A549 (cell line): Measurements from ENCODE around the gene DOK6. TPM values are rescaled to one million over a fixed set of nuclear protein-coding genes. Genes with fewer than 3 reads are reported as not detected.

Experiments
- ATAC-seq, 2 experiments: fragments of 200-7000 bp in 1 of 2; fragments of >200 bp in 1 of 2; cut with Nextera tagmentation in 1 of 2; cut with Tn5 transposase in 1 of 2; 3 replicates each; pipeline versions ENCODE4 v1.8.0 to v1.9.1; 2018 to 2020; ENCODE audit warnings: mild to moderate bottlenecking in 1 of 2, moderate library complexity in 1 of 2
- CTCF ChIA-PET: fragments of 300-600 bp; sonication (Branson Sonifier 250); formaldehyde crosslinking; extraction: SDS; loops from one replicate; lab custom pipeline; 2021; ENCODE audit warnings: antibody characterized with exemption, inconsistent platforms; lab: Yijun Ruan, JAX
- POLR2A ChIA-PET: fragments of 350-600 bp; formaldehyde crosslinking; extraction: SDS; loops from one replicate; lab custom pipeline; 2021; ENCODE audit warnings: antibody characterized with exemption, inconsistent platforms; lab: Yijun Ruan, JAX
- DNase-seq, 2 experiments: peaks; one replicate each; pipeline versions ENCODE4 v3.0.0 to v3.0.0-alpha.2; 2011 to 2016; ENCODE audit warnings: low read depth in 1 of 2, low spot score in 1 of 2
- FAIRE-seq: peaks from 2 replicates; lab custom pipeline; 2011; peaks lifted over from hg19 to GRCh38; lab: Jason Lieb, UNC
- H3K27ac ChIP-seq, 2 experiments: fragments of >200 bp; sonication (Bioruptor Twin); formaldehyde crosslinking; 3 replicates each; pipeline ENCODE4 v1.5.1; 2016 to 2017
- H3K4me1 ChIP-seq: fragments of >200 bp; sonication (Bioruptor Twin); formaldehyde crosslinking; 3 replicates; pipeline ENCODE4 v1.6.1; 2016
- H3K4me2 ChIP-seq: fragments of >200 bp; sonication (Bioruptor Twin); formaldehyde crosslinking; 3 replicates; pipeline ENCODE4 v1.6.1; 2016
- H3K4me3 ChIP-seq: fragments of >200 bp; sonication (Bioruptor Twin); formaldehyde crosslinking; 3 replicates; pipeline ENCODE4 v1.5.1; 2016
- H3K9me3 ChIP-seq: fragments of >200 bp; sonication (Bioruptor Twin); formaldehyde crosslinking; 3 replicates; pipeline ENCODE4 v1.6.1; 2016
- BCL3 ChIP-seq: fragments of >200 bp; sonication (Bioruptor Twin); formaldehyde crosslinking; IDR thresholded peaks from 3 replicates; pipeline ENCODE4 v1.6.1; 2016
- CHD2 ChIP-seq: fragments of 150-350 bp; IDR thresholded peaks from 2 replicates; pipeline ENCODE4 v1.6.1; 2014; ENCODE audit warnings: low read length; ENCODE audit not compliant: partially characterized antibody
- E2F6 ChIP-seq: IDR thresholded peaks from 2 replicates; pipeline ENCODE4 v1.6.1; 2012; ENCODE audit warnings: low read depth, borderline replicate concordance
- EHF ChIP-seq: fragments of 250-450 bp; sonication (Bioruptor Pico); IDR thresholded peaks from 2 replicates; pipeline ENCODE4 v1.5.0; 2020; ENCODE audit warnings: mild to moderate bottlenecking
- ESRRA ChIP-seq: fragments of 150-350 bp; IDR thresholded peaks from 2 replicates; pipeline ENCODE4 v1.6.1; 2014; ENCODE audit warnings: mild to moderate bottlenecking, low read length, borderline replicate concordance
- FOSL2 ChIP-seq, 2 experiments: fragments of 450-650 bp in 1 of 2; fragments of >200 bp in 1 of 2; sonication (Bioruptor Twin) in 1 of 2; formaldehyde crosslinking; IDR thresholded peaks; 2 replicates each; pipeline versions ENCODE4 v1.5.0 to v1.6.1; 2016 to 2020; ENCODE audit warnings: mild to moderate bottlenecking in 1 of 2, moderate library complexity in 1 of 2
- FOXS1 ChIP-seq: fragments of 250-450 bp; sonication (Bioruptor Pico); IDR thresholded peaks from 2 replicates; pipeline ENCODE4 v1.5.0; 2020; ENCODE audit warnings: mild to moderate bottlenecking, moderate library complexity
- GATA3 ChIP-seq: IDR thresholded peaks from 2 replicates; pipeline ENCODE4 v1.6.1; 2012; ENCODE audit warnings: borderline replicate concordance
- HDAC2 ChIP-seq: fragments of 200-600 bp; sonication (generic); IDR thresholded peaks from 2 replicates; pipeline ENCODE4 v1.6.1; 2016
- HES2 ChIP-seq: fragments of >200 bp; sonication (Bioruptor Twin); formaldehyde crosslinking; IDR thresholded peaks from 2 replicates; pipeline ENCODE4 v1.6.1; 2016
- HOXB13 ChIP-seq: fragments of 250-450 bp; sonication (Bioruptor Pico); IDR thresholded peaks from 2 replicates; pipeline ENCODE4 v1.5.0; 2020; ENCODE audit warnings: low read depth, mild to moderate bottlenecking, moderate library complexity
- JUN ChIP-seq, 2 experiments: fragments of >200 bp; sonication (Bioruptor Twin); formaldehyde crosslinking; IDR thresholded peaks; 2 replicates in 1 of 2; 3 replicates in 1 of 2; pipeline ENCODE4 v1.6.1; 2016 to 2017
- MYC ChIP-seq: IDR thresholded peaks from 2 replicates; pipeline ENCODE4 v1.6.1; 2012; ENCODE audit warnings: mild to moderate bottlenecking, inconsistent platforms, low read length, improper control_type of control experiment, borderline replicate concordance
- PBX3 ChIP-seq: IDR thresholded peaks from 2 replicates; pipeline ENCODE4 v1.6.1; 2012
- POLR2A ChIP-seq: IDR thresholded peaks from 2 replicates; pipeline ENCODE4 v1.6.1; 2012; ENCODE audit warnings: mild to moderate bottlenecking, low read length
- POLR2AphosphoS2 ChIP-seq: conservative IDR thresholded peaks from 2 replicates; pipeline ENCODE4 v1.6.1; 2012; ENCODE audit warnings: low read length, improper control_type of control experiment, inconsistent platforms
- RARB ChIP-seq: fragments of 250-450 bp; sonication (Bioruptor Pico); IDR thresholded peaks from 2 replicates; pipeline ENCODE4 v1.8.0; 2021; ENCODE audit warnings: mild to moderate bottlenecking, moderate library complexity
- RCOR1 ChIP-seq: fragments of 150-350 bp; IDR thresholded peaks from 2 replicates; pipeline ENCODE4 v1.6.1; 2014; ENCODE audit warnings: antibody characterized with exemption, low read length, low read depth
- RFX5 ChIP-seq: fragments of 450-650 bp; IDR thresholded peaks from 2 replicates; pipeline ENCODE4 v1.7.1; 2014; ENCODE audit warnings: antibody characterized with exemption, mild to moderate bottlenecking, moderate library complexity
- RNF2 ChIP-seq: fragments of 200-600 bp; sonication (generic); IDR thresholded peaks from 2 replicates; pipeline ENCODE4 v1.6.1; 2016; ENCODE audit warnings: low read depth, mild to moderate bottlenecking, antibody characterized with exemption, moderate library complexity, borderline replicate concordance
- SMC3 ChIP-seq: fragments of >200 bp; sonication (Bioruptor Twin); formaldehyde crosslinking; IDR thresholded peaks from 3 replicates; pipeline ENCODE4 v1.6.1; 2018; ENCODE audit warnings: inconsistent platforms
- SREBF2 ChIP-seq: fragments of 450-650 bp; IDR thresholded peaks from 2 replicates; pipeline ENCODE4 v1.6.1; 2014; ENCODE audit warnings: mild to moderate bottlenecking, moderate library complexity
- TP53 ChIP-seq: fragments of 250-450 bp; sonication (Bioruptor Pico); IDR thresholded peaks from 2 replicates; pipeline ENCODE4 v1.5.0; 2021; ENCODE audit warnings: mild to moderate bottlenecking, moderate library complexity
- USF2 ChIP-seq: fragments of 450-650 bp; IDR thresholded peaks from 2 replicates; pipeline ENCODE4 v1.6.1; 2014; ENCODE audit warnings: antibody characterized with exemption
- ZC3H11A ChIP-seq: fragments of 450-650 bp; IDR thresholded peaks from 2 replicates; pipeline ENCODE4 v1.6.1; 2014; ENCODE audit warnings: antibody characterized with exemption, mild to moderate bottlenecking
- ZFP36 ChIP-seq: fragments of 450-650 bp; IDR thresholded peaks from 2 replicates; pipeline ENCODE4 v1.6.1; 2014; ENCODE audit warnings: borderline replicate concordance; ENCODE audit not compliant: partially characterized antibody
- WGBS: methylation state at CpG from one replicate; pipeline ENCODE4 v1.1.6; 2017; ENCODE audit errors: missing lambda C conversion rate; 5-methylcytosine and 5-hydroxymethylcytosine counted together
- polyA plus RNA-seq, 4 experiments: library from polyadenylated mRNA; depleted of rRNA in 3 of 4; stranded (reverse); fragments of >200 nt; fragmentation: RNase III in 1 of 4; extraction: RNeasy Plus Mini Kit Qiagen cat#74134 plus additional on column Dnase treatment in 1 of 4; gene quantifications; 2 replicates in 3 of 4; 3 replicates in 1 of 4; pipeline ENCODE4 v1.2.3, GENCODE V29; 2011 to 2017

Gene DOK6
- polyA plus RNA-seq, 2 of the 4 experiments (the other 2 are of a cell fraction): not detected

- no peak for TF ChIP-seq BCL3
- no peak for TF ChIP-seq HOXB13
- no peak for TF ChIP-seq FOXS1
- TF ChIP-seq SREBF2: no peak
- TF ChIP-seq GATA3: no peak
- TF ChIP-seq ESRRA: no peak
- TF ChIP-seq POLR2AphosphoS2: no peak
- no peak for TF ChIP-seq JUN (IDR thresholded peaks at IDR 0.05)
- TF ChIP-seq RFX5: no peak
- no peak for TF ChIP-seq CHD2
- TF ChIP-seq TP53 (CRISPR knock-in tag): no peak
- TF ChIP-seq ZC3H11A: no peak
- Histone ChIP-seq H3K4me3 (no peak overlapping the region), H3K9me3 (no peaks in the 10 kb centered on the region), H3K27ac (no peak overlapping the region), H3K4me1 (no peaks in the 10 kb centered on the region), H3K4me2 (no peak overlapping the region)
- ATAC-seq (no peak), DNase-seq (no peak), FAIRE-seq (no peak)
- ChIA-PET CTCF (no interaction called here), POLR2A (no interaction called here)
- WGBS: 89% methylated on average over 1 of the region's 1 CpG
Observed at GRCh38 chr18:69778680-69779079, 378.0 kb downstream of the DOK6 start.

GRCh38 chr18:69780851-69781250 lies 380.2 kb downstream of the DOK6 start:
- ATAC-seq: no peak
- WGBS: 79% methylated on average over 3 of the region's 3 CpGs
- H3K9me3 ChIP-seq: no peaks in the 10 kb centered on the region
- no peak overlapping the region for H3K27ac ChIP-seq
- DNase-seq: no peak
- TF ChIP-seq EHF (CRISPR knock-in tag) (no peak), PBX3 (no peak), RNF2 (no peak), TP53 (CRISPR knock-in tag) (no peak), SMC3 (no peak), FOSL2 (IDR thresholded peaks at IDR 0.05) (no peak), FOSL2 (CRISPR knock-in tag; IDR thresholded peaks at IDR 0.05) (no peak), MYC (no peak), HES2 (no peak), SREBF2 (no peak), USF2 (no peak), RARB (CRISPR knock-in tag) (no peak), HDAC2 (no peak), POLR2AphosphoS2 (no peak), ESRRA (no peak), RCOR1 (no peak), POLR2A (no peak), ZFP36 (no peak), E2F6 (no peak)
- TF ChIP-seq, all 56 proteins: peak for 0
- FAIRE-seq: no peak
- H3K4me2 ChIP-seq: no peak overlapping the region
- no peak overlapping the region for H3K4me3 ChIP-seq
- no peaks in the 10 kb centered on the region for H3K4me1 ChIP-seq
- ChIA-PET POLR2A (no interaction called here), CTCF (no interaction called here)
